ENCODE measurements around the gene KCNQ5.

The KCNQ5 gene

GRCh38 chr6:72987301-72987700, 365.4 kb downstream of the KCNQ5 start:
- Histone ChIP-seq H3K36me3 (ENCODE audit: insufficient read depth, low read length) (no peaks in the 10 kb centered on the region), H2AFZ (ENCODE audit: low read depth, low read length) (no peak overlapping the region), H3K4me3 (ENCODE audit: low read length) (no peak overlapping the region), H3K27me3 (ENCODE audit: insufficient read depth, low read length) (no peaks in the 10 kb centered on the region), H3K9me3 (ENCODE audit: low read length) (no peaks in the 10 kb centered on the region), H3K4me1 (ENCODE audit: insufficient read depth, low read length) (no peaks in the 10 kb centered on the region)

GRCh38 chr6:72999995-73000394, 378.1 kb downstream of the KCNQ5 start:
- H3K4me3 ChIP-seq (ENCODE audit: low read length), result no peak overlapping the region
- H3K9me3 ChIP-seq (ENCODE audit: low read length), result no peaks in the 10 kb centered on the region
- H3K36me3 ChIP-seq (ENCODE audit: insufficient read depth, low read length), result no peaks in the 10 kb centered on the region
- no peaks in the 10 kb centered on the region for H3K27me3 ChIP-seq (ENCODE audit: insufficient read depth, low read length)
- no peak overlapping the region for H2AFZ ChIP-seq (ENCODE audit: low read depth, low read length)
- no peaks in the 10 kb centered on the region for H3K4me1 ChIP-seq (ENCODE audit: insufficient read depth, low read length)

- no peaks in the 10 kb centered on the region for H3K27me3 ChIP-seq (ENCODE audit: insufficient read depth, low read length)
- H3K36me3 ChIP-seq (ENCODE audit: insufficient read depth, low read length), result no peaks in the 10 kb centered on the region
- H3K9me3 ChIP-seq (ENCODE audit: low read length), result no peaks in the 10 kb centered on the region
- no peak overlapping the region for H2AFZ ChIP-seq (ENCODE audit: low read depth, low read length)
- no peaks in the 10 kb centered on the region for H3K4me1 ChIP-seq (ENCODE audit: insufficient read depth, low read length)
- H3K4me3 ChIP-seq (ENCODE audit: low read length), result no peak overlapping the region
Measured at GRCh38 chr6:73000460-73000859, 378.6 kb downstream of the KCNQ5 start.

- no peak overlapping the region for H2AFZ ChIP-seq (ENCODE audit: low read depth, low read length)
- H3K27me3 ChIP-seq (ENCODE audit: insufficient read depth, low read length), result no peaks in the 10 kb centered on the region
- no peak overlapping the region for H3K4me3 ChIP-seq (ENCODE audit: low read length)
- H3K9me3 ChIP-seq (ENCODE audit: low read length), result no peaks in the 10 kb centered on the region
- no peaks in the 10 kb centered on the region for H3K36me3 ChIP-seq (ENCODE audit: insufficient read depth, low read length)
- no peaks in the 10 kb centered on the region for H3K4me1 ChIP-seq (ENCODE audit: insufficient read depth, low read length)
Measured at GRCh38 chr6:73002588-73002987, 380.7 kb downstream of the KCNQ5 start.

- no peaks in the 10 kb centered on the region for H3K27me3 ChIP-seq (ENCODE audit: insufficient read depth, low read length)
- H3K4me1 ChIP-seq (ENCODE audit: insufficient read depth, low read length), result no peaks in the 10 kb centered on the region
- no peaks in the 10 kb centered on the region for H3K9me3 ChIP-seq (ENCODE audit: low read length)
- no peaks in the 10 kb centered on the region for H3K36me3 ChIP-seq (ENCODE audit: insufficient read depth, low read length)
- H3K4me3 ChIP-seq (ENCODE audit: low read length), result no peak overlapping the region
- no peak overlapping the region for H2AFZ ChIP-seq (ENCODE audit: low read depth, low read length)
Measured at GRCh38 chr6:73003302-73003701, 381.4 kb downstream of the KCNQ5 start.

GRCh38 chr6:73004231-73004630, 382.4 kb downstream of the KCNQ5 start:
- H3K9me3 ChIP-seq (ENCODE audit: low read length), result no peaks in the 10 kb centered on the region
- no peaks in the 10 kb centered on the region for H3K27me3 ChIP-seq (ENCODE audit: insufficient read depth, low read length)
- no peak overlapping the region for H2AFZ ChIP-seq (ENCODE audit: low read depth, low read length)
- H3K4me3 ChIP-seq (ENCODE audit: low read length), result no peak overlapping the region
- no peaks in the 10 kb centered on the region for H3K36me3 ChIP-seq (ENCODE audit: insufficient read depth, low read length)
- no peaks in the 10 kb centered on the region for H3K4me1 ChIP-seq (ENCODE audit: insufficient read depth, low read length)

- Histone ChIP-seq H3K27me3 (ENCODE audit: insufficient read depth, low read length) (no peaks in the 10 kb centered on the region), H2AFZ (ENCODE audit: low read depth, low read length) (no peak overlapping the region), H3K4me1 (ENCODE audit: insufficient read depth, low read length) (no peaks in the 10 kb centered on the region), H3K9me3 (ENCODE audit: low read length) (no peaks in the 10 kb centered on the region), H3K36me3 (ENCODE audit: insufficient read depth, low read length) (no peaks in the 10 kb centered on the region), H3K4me3 (ENCODE audit: low read length) (no peak overlapping the region)
Measured at GRCh38 chr6:73004861-73005260, 383.0 kb downstream of the KCNQ5 start.

GRCh38 chr6:73006146-73006545, 384.3 kb downstream of the KCNQ5 start:
- no peaks in the 10 kb centered on the region for H3K9me3 ChIP-seq (ENCODE audit: low read length)

GRCh38 chr6:73011945-73012344, 390.1 kb downstream of the KCNQ5 start:
- no peaks in the 10 kb centered on the region for H3K36me3 ChIP-seq (ENCODE audit: insufficient read depth, low read length)
- no peak overlapping the region for H3K4me3 ChIP-seq (ENCODE audit: low read length)
- no peak overlapping the region for H2AFZ ChIP-seq (ENCODE audit: low read depth, low read length)
- H3K9me3 ChIP-seq (ENCODE audit: low read length), result no peaks in the 10 kb centered on the region
- no peaks in the 10 kb centered on the region for H3K27me3 ChIP-seq (ENCODE audit: insufficient read depth, low read length)
- H3K4me1 ChIP-seq (ENCODE audit: insufficient read depth, low read length), result no peaks in the 10 kb centered on the region

More at GRCh38 chr6:73006146-73006545, 384.3 kb downstream of the KCNQ5 start:
- Histone ChIP-seq H3K4me3 (ENCODE audit: low read length) (no peak overlapping the region), H2AFZ (ENCODE audit: low read depth, low read length) (no peak overlapping the region), H3K27me3 (ENCODE audit: insufficient read depth, low read length) (no peaks in the 10 kb centered on the region), H3K4me1 (ENCODE audit: insufficient read depth, low read length) (no peaks in the 10 kb centered on the region), H3K36me3 (ENCODE audit: insufficient read depth, low read length) (no peaks in the 10 kb centered on the region)

- H3K4me3 ChIP-seq (ENCODE audit: low read length), result no peak overlapping the region
- no peak overlapping the region for H2AFZ ChIP-seq (ENCODE audit: low read depth, low read length)
- no peaks in the 10 kb centered on the region for H3K9me3 ChIP-seq (ENCODE audit: low read length)
- no peaks in the 10 kb centered on the region for H3K4me1 ChIP-seq (ENCODE audit: insufficient read depth, low read length)
- H3K36me3 ChIP-seq (ENCODE audit: insufficient read depth, low read length), result no peaks in the 10 kb centered on the region
- H3K27me3 ChIP-seq (ENCODE audit: insufficient read depth, low read length), result no peaks in the 10 kb centered on the region
Measured at GRCh38 chr6:73017476-73017875, 395.6 kb downstream of the KCNQ5 start.

- Histone ChIP-seq H3K4me1 (ENCODE audit: insufficient read depth, low read length) (no peaks in the 10 kb centered on the region), H3K9me3 (ENCODE audit: low read length) (no peaks in the 10 kb centered on the region), H3K36me3 (ENCODE audit: insufficient read depth, low read length) (no peaks in the 10 kb centered on the region), H3K4me3 (ENCODE audit: low read length) (no peak overlapping the region), H3K27me3 (ENCODE audit: insufficient read depth, low read length) (no peaks in the 10 kb centered on the region), H2AFZ (ENCODE audit: low read depth, low read length) (no peak overlapping the region)
Measured at GRCh38 chr6:73024598-73024997, 402.7 kb downstream of the KCNQ5 start.

- H3K27me3 ChIP-seq (ENCODE audit: insufficient read depth, low read length), result no peaks in the 10 kb centered on the region
- no peak overlapping the region for H3K4me3 ChIP-seq (ENCODE audit: low read length)
- H3K9me3 ChIP-seq (ENCODE audit: low read length), result no peaks in the 10 kb centered on the region
- no peaks in the 10 kb centered on the region for H3K4me1 ChIP-seq (ENCODE audit: insufficient read depth, low read length)
- no peaks in the 10 kb centered on the region for H3K36me3 ChIP-seq (ENCODE audit: insufficient read depth, low read length)
- no peak overlapping the region for H2AFZ ChIP-seq (ENCODE audit: low read depth, low read length)
Measured at GRCh38 chr6:73027691-73028090, 405.8 kb downstream of the KCNQ5 start.

GRCh38 chr6:73028124-73028766, 406.4 kb downstream of the KCNQ5 start:
- Histone ChIP-seq H3K4me1 (ENCODE audit: insufficient read depth, low read length) (no peaks in the 10 kb centered on the region), H3K9me3 (ENCODE audit: low read length) (no peaks in the 10 kb centered on the region), H3K36me3 (ENCODE audit: insufficient read depth, low read length) (no peaks in the 10 kb centered on the region), H2AFZ (ENCODE audit: low read depth, low read length) (no peak overlapping the region), H3K4me3 (ENCODE audit: low read length) (no peak overlapping the region), H3K27me3 (ENCODE audit: insufficient read depth, low read length) (no peaks in the 10 kb centered on the region)

- Histone ChIP-seq H3K4me3 (ENCODE audit: low read length) (no peak overlapping the region), H3K27me3 (ENCODE audit: insufficient read depth, low read length) (no peaks in the 10 kb centered on the region), H3K36me3 (ENCODE audit: insufficient read depth, low read length) (no peaks in the 10 kb centered on the region), H2AFZ (ENCODE audit: low read depth, low read length) (no peak overlapping the region), H3K4me1 (ENCODE audit: insufficient read depth, low read length) (no peaks in the 10 kb centered on the region), H3K9me3 (ENCODE audit: low read length) (no peaks in the 10 kb centered on the region)
Measured at GRCh38 chr6:73028893-73029450, 407.1 kb downstream of the KCNQ5 start.

All from neuron (in vitro differentiated cells).